ENCODE results near the gene CES1.
"Not testable (repeated sequence)": the region's sequence is repeated elsewhere in the genome, so short reads cannot be mapped to it uniquely, and the experiment has no call there.

CES1 gene

DNA sequence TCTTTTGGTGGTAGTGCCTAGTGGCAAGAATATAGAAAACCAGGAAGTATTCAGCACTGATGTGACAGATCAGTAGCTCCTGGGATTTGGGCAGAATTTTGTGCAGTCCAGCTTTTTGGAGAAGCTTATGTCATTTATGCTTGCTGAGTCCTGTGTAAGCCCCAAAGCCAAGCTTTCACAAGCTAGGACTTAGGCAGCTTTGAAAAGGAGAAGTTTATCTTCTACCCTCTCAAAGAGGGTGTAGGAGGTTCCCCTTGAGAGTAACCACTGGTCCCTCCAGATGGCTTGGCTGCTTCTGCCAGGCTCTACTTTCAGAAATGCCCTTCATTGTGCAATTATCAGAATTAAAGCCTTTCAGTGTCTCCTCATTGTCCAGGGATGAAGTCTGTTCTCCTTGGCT lies 78.8 kb downstream of the CES1 start:
- DNase-seq (ENCODE audit: extremely low read depth, low read depth) = no peak
- no peak for TF ChIP-seq CTCF (IDR thresholded peaks at IDR 0.05; ENCODE audit: low read depth, low read length)

GRCh38 chr16:55753145-55753631 lies 79.7 kb downstream of the CES1 start:
- not testable (repeated sequence) for DNase-seq (ENCODE audit: extremely low read depth, low read depth)
